HG03575 (cell line): ENCODE measurements around the gene BCS1L.

Source experiments
- ATAC-seq: cut with Tn5 transposase; IDR thresholded peaks from one replicate; pipeline ENCODE4 v1.9.1; 2021; ENCODE audit not compliant: unreplicated experiment, insufficient number of reproducible peaks, low FRiP score; ENCODE audit errors: extremely low read depth

The BCS1L gene

DNA sequence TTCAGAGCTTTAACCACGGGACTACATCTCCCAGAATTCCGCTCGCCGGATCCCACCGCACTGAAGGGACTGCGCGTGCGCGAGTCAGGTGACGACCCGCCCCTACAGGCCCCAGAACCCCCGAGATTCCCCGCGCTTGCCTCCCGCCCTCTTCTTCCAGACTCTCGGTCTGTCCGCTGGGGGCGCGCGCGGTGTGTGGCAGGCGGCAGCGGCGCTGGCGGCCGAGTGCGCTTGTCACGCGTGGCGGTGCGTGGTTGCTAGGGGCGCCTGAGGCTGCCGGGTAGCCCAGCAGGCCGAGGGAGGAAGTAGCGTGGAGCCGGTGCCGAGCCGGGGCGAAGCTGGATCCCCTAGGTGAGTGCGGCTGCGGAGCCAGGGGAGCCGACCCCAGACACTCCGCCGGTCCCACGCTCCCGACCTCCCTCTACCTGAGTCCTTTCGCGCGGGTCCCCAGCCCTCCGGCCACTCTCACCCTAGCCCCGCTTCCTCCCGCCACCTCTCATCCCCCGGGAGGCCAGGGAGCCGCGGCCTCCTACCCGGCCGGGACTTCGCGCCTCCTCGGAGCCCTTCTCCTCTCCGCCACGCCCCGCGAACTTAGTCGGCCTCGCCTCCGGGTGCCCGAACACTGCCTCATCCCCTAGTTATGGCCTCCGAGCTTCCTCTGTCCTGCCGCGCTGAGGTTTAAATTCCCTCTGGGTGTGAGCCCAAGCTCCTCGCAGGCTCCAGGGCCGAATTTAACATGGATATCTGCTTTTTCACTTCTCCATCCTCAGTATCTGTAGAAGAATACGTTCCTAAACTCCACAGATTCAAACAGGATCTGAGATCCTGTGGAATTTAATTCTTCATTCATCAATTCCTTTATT is 51.4 kb downstream of the BCS1L start, which contains the start of gene TTLL4:
Gene TTLL4 (plus strand): TSS at position 149 of the 863 bp plus-strand sequence. CDS start 26,842 bp downstream, outside the sequence.
- peak; percentile 56 for ATAC-seq

DNA sequence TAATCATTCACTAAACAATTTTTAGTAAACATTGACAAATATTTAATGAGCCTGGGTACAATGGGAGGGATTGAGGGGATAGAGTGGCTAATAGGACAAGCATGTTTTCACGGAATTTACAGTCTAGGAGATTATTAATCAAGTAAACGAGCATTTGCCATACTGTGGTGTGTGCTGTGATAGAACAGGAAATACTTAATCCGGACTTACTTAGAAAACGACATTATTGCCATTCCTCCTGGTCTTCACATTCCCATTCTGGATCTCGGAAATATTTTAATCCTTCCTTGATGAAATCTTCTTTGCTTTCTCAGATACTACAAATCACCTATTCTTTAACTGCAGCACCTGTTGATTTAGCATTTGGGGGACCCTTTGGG is 52.1 kb downstream of the BCS1L start:
- no peak for ATAC-seq
